Stimulated activated CD8-positive, alpha-beta memory T cell treated with anti-CD3 and anti-CD28 coated beads, Interleukin-15, amount 100 ng/mL, for 4 hours (primary cell): ENCODE data around the gene TESMIN.

Experiments
- DNase-seq, 2 donors: peaks; one replicate each; pipeline ENCODE4 v3.0.0-alpha.2; 2020; ENCODE audit warnings: low read depth in 2 of 2

Gene TESMIN

DNA sequence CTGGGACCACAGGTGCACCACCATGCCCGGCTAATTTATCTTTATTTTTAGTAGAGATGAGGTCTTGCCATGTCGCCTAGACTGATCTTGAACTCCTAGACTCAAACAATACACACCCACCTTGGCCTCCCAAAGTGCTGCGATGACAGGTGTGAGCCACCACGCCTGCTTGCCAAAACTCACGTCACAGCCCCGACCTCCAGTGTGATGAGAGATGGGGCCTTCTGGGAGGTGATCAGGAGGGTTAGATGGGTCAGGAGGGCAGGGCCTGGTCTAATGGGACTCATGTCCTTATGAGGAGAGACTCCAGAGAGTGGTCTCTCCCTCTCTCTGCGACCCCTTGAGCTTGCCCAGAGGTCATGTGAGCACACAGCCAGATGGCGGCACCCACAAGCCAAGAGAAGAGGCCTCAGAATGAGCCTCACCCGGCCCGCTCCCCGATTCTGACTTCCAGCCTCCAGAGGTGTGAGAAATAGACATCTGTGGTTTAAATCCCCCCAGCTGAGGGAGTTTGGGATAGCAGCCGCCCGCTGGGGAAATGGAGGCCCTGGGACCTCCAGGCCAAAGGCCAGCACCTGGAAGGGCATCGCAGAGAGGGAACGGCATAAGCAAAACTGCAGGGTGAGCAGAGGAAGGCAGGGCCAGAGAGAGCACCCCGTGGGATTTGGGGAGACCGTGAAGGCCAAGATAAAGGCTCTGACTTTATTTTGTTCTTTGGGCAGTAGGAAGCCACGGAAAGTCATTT lies 91.1 kb downstream of the TESMIN start:
- no peak for DNase-seq

DNA sequence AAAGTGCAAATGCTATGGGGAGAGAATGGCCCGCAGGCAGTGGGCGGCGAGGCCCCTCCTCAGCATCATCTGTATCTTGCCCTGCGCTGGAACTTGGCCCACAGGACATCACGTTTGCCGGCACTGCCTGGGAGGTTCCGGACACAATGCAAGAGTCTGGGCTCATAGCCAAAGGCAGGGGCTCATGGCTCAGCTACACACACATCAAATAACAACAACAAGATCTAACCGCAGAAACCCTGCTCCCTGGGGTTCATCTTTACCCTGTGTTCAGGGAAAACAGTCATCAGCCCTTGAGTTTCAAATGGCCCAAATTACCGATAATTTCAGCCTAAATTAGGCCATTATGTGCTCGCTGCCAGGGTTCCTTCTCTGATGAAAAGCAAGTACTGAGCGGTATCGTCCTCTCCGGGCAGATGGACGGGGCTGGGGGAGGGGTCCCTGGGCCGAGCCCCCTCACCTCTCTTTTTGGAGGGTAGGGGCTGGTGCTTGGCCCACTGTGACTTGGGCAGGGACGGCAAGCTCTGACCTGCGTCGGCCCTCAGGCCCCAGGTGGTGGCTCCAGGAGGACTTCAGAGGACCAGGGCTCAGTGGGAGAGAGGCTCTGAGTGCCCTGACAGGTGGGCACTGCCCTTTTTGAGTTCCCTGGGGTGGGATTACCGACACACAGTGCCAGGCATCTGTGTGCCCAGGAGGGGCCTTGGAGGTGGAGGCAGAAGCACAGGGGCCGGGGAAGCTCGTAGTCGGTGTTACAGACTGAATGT lies 92.0 kb downstream of the TESMIN start:
- DNase-seq, result no peak

DNA sequence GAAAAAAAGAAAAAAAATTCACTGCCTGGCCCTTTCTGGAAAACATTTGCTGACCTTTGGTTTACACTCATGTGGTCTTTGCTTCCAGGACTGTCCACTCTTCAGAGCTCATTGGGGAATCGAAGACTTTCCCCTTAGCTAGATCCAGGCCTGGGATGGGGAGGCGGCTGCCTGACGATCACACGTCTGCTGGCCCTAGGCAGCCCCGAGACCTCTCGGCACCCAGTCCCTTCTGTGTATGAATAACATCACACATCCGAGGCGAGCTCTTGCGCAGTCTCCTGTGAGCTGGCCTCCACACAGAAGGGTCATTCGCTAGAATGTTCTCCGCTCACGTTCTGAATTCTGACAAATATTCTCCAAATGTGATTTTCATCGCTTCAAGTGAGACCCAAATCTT lies 92.7 kb downstream of the TESMIN start:
- no peak for DNase-seq

DNA sequence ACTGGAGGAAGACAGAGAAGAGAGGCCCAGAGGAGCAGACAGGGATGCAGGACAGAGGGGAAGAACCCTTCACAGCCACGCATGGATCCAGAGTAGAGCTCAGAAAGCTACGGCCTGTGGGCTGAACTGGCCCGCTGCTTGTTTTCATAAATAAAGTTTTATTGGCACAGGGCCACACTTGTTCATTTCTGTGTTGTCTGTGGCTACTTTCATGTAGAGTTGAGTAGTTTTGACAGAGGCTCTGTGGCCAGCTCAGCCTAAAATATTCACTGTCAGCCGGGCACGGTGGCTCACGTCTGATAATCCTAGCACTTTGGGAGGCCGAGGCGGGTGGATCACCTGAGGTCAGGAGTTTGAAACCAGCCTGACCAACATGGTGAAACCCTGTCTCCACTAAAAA lies 93.2 kb downstream of the TESMIN start:
- no peak for DNase-seq
